ENCODE data around the gene KDM5B.
A peak's percentile ranks its signal among the peaks of the same experiment; 100 is the strongest.

Gene KDM5B

GRCh38 chr1:202807926-202808757, at the start of gene KDM5B (continued):
- TF ChIP-seq INSM2 (tag by site-specific recombination; IDR thresholded peaks at IDR 0.05) (peak; percentile 41; the same call in 1 of the 2 replicates), ZNF777 (tag by site-specific recombination; IDR thresholded peaks at IDR 0.05; ENCODE audit: borderline replicate concordance) (no peak; the same call in none of the 2 replicates), ZBTB8A (tag by site-specific recombination; IDR thresholded peaks at IDR 0.05) (peak; percentile 84), SP3 (tag by site-specific recombination; IDR thresholded peaks at IDR 0.05) (peak; percentile 90), KLF1 (tag by site-specific recombination; IDR thresholded peaks at IDR 0.05) (peak; percentile 75), ZBTB6 (tag by site-specific recombination; IDR thresholded peaks at IDR 0.05) (no peak), GLIS2 (tag by site-specific recombination; IDR thresholded peaks at IDR 0.05) (peak; percentile 52; the same call in 1 of the 2 replicates), BCL11B (tag by site-specific recombination; IDR thresholded peaks at IDR 0.05; ENCODE audit: low read depth) (peak; percentile 64; the same call in 1 of the 2 replicates), ZNF692 (tag by site-specific recombination; IDR thresholded peaks at IDR 0.05) (peak; percentile 49; the same call in 1 of the 2 replicates), ZNF248 (tag by site-specific recombination; IDR thresholded peaks at IDR 0.05) (no peak), ZNF391 (tag by site-specific recombination; IDR thresholded peaks at IDR 0.05; ENCODE audit: borderline replicate concordance, low read depth) (peak; percentile 61; the same call in 1 of the 2 replicates), ZNF114 (tag by site-specific recombination; IDR thresholded peaks at IDR 0.05) (no peak), ZNF629 (tag by site-specific recombination; IDR thresholded peaks at IDR 0.05) (peak; percentile 35; the same call in 1 of the 2 replicates), ZNF24 (tag by site-specific recombination; IDR thresholded peaks at IDR 0.05) (peak; percentile 63; the same call in 1 of the 2 replicates), ZBTB7A (tag by site-specific recombination; IDR thresholded peaks at IDR 0.05; ENCODE audit: low read depth) (peak; percentile 60; the same call in 1 of the 2 replicates), HOXD13 (CRISPR knock-in tag; IDR thresholded peaks at IDR 0.05; ENCODE audit: borderline replicate concordance) (peak; percentile 73; the same call in 1 of the 2 replicates), GFI1B (tag by site-specific recombination; IDR thresholded peaks at IDR 0.05) (no peak), ZNF140 (tag by site-specific recombination; IDR thresholded peaks at IDR 0.05) (no peak), ZNF48 (tag by site-specific recombination; IDR thresholded peaks at IDR 0.05) (no peak), ZNF621 (tag by site-specific recombination; IDR thresholded peaks at IDR 0.05) (no peak), SCRT1 (tag by site-specific recombination; IDR thresholded peaks at IDR 0.05; ENCODE audit: borderline replicate concordance) (no peak), ZBTB1 (tag by site-specific recombination; IDR thresholded peaks at IDR 0.05) (no peak), ZNF223 (tag by site-specific recombination; IDR thresholded peaks at IDR 0.05) (no peak)
- TF ChIP-seq, protein P1, sequence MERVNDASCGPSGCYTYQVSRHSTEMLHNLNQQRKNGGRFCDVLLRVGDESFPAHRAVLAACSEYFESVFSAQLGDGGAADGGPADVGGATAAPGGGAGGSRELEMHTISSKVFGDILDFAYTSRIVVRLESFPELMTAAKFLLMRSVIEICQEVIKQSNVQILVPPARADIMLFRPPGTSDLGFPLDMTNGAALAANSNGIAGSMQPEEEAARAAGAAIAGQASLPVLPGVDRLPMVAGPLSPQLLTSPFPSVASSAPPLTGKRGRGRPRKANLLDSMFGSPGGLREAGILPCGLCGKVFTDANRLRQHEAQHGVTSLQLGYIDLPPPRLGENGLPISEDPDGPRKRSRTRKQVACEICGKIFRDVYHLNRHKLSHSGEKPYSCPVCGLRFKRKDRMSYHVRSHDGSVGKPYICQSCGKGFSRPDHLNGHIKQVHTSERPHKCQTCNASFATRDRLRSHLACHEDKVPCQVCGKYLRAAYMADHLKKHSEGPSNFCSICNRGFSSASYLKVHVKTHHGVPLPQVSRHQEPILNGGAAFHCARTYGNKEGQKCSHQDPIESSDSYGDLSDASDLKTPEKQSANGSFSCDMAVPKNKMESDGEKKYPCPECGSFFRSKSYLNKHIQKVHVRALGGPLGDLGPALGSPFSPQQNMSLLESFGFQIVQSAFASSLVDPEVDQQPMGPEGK (tag by site-specific recombination; IDR thresholded peaks at IDR 0.05): peak; percentile 62
- TF ChIP-seq, protein P2, sequence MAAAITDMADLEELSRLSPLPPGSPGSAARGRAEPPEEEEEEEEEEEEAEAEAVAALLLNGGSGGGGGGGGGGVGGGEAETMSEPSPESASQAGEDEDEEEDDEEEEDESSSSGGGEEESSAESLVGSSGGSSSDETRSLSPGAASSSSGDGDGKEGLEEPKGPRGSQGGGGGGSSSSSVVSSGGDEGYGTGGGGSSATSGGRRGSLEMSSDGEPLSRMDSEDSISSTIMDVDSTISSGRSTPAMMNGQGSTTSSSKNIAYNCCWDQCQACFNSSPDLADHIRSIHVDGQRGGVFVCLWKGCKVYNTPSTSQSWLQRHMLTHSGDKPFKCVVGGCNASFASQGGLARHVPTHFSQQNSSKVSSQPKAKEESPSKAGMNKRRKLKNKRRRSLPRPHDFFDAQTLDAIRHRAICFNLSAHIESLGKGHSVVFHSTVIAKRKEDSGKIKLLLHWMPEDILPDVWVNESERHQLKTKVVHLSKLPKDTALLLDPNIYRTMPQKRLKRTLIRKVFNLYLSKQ (tag by site-specific recombination; IDR thresholded peaks at IDR 0.05; ENCODE audit: borderline replicate concordance): 0 out of 2 replicates have a peak, but pooled peaks have one; percentile 27
- TF ChIP-seq, protein P3, sequence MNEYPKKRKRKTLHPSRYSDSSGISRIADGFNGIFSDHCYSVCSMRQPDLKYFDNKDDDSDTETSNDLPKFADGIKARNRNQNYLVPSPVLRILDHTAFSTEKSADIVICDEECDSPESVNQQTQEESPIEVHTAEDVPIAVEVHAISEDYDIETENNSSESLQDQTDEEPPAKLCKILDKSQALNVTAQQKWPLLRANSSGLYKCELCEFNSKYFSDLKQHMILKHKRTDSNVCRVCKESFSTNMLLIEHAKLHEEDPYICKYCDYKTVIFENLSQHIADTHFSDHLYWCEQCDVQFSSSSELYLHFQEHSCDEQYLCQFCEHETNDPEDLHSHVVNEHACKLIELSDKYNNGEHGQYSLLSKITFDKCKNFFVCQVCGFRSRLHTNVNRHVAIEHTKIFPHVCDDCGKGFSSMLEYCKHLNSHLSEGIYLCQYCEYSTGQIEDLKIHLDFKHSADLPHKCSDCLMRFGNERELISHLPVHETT (tag by site-specific recombination; IDR thresholded peaks at IDR 0.05): no peak
- TF ChIP-seq, protein P4, sequence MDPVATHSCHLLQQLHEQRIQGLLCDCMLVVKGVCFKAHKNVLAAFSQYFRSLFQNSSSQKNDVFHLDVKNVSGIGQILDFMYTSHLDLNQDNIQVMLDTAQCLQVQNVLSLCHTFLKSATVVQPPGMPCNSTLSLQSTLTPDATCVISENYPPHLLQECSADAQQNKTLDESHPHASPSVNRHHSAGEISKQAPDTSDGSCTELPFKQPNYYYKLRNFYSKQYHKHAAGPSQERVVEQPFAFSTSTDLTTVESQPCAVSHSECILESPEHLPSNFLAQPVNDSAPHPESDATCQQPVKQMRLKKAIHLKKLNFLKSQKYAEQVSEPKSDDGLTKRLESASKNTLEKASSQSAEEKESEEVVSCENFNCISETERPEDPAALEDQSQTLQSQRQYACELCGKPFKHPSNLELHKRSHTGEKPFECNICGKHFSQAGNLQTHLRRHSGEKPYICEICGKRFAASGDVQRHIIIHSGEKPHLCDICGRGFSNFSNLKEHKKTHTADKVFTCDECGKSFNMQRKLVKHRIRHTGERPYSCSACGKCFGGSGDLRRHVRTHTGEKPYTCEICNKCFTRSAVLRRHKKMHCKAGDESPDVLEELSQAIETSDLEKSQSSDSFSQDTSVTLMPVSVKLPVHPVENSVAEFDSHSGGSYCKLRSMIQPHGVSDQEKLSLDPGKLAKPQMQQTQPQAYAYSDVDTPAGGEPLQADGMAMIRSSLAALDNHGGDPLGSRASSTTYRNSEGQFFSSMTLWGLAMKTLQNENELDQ (tag by site-specific recombination; IDR thresholded peaks at IDR 0.05; ENCODE audit: low read depth): no peak

All from HEK293 (cell line).